Prostate gland (tissue), 2 donors: ENCODE results near the gene CR1.

ENCODE experiments used
- POLR2A ChIP-seq: fragments of 450-650 bp; IDR thresholded peaks from one replicate; pipeline ENCODE4 v1.6.1; 2016; ENCODE audit warnings: antibody characterized with exemption, mild to moderate bottlenecking
- POLR2AphosphoS5 ChIP-seq: sonication (generic); formaldehyde crosslinking; IDR thresholded peaks from one replicate; pipeline ENCODE4 v1.6.1; 2017; ENCODE audit warnings: antibody characterized with exemption
- TF ChIP-seq, protein P1 (sequence below), 4 experiments: fragments of 200-600 bp in 2 of 4; fragments of 450-650 bp in 2 of 4; sonication (generic) in 2 of 4; IDR thresholded peaks; 1 replicate in 3 of 4; 2 replicates in 1 of 4; pipeline ENCODE4 v1.5.1; 2016 to 2019; ENCODE audit warnings: antibody characterized with exemption in 4 of 4, mild to moderate bottlenecking in 2 of 4, moderate library complexity in 2 of 4

DNA sequence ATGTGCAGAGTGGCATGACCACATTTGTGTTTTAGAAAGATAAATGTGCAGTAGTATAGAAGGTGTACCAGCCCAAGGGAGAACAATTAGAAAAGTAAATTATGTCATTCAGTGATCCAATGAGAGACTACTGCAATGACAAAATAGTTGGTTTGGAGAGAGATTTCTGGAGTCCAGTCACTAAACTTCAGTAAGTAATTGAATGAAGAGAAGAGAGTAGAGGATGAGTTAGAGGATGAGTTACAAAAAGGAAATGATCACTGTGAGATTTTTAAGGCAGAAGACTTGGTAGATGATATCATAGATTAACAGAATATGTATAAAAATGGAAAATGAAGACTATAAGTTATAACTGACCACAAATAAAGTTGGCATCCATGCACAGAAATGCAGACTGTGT is 33.4 kb upstream of the CR1 start:
- TF ChIP-seq, protein P1, sequence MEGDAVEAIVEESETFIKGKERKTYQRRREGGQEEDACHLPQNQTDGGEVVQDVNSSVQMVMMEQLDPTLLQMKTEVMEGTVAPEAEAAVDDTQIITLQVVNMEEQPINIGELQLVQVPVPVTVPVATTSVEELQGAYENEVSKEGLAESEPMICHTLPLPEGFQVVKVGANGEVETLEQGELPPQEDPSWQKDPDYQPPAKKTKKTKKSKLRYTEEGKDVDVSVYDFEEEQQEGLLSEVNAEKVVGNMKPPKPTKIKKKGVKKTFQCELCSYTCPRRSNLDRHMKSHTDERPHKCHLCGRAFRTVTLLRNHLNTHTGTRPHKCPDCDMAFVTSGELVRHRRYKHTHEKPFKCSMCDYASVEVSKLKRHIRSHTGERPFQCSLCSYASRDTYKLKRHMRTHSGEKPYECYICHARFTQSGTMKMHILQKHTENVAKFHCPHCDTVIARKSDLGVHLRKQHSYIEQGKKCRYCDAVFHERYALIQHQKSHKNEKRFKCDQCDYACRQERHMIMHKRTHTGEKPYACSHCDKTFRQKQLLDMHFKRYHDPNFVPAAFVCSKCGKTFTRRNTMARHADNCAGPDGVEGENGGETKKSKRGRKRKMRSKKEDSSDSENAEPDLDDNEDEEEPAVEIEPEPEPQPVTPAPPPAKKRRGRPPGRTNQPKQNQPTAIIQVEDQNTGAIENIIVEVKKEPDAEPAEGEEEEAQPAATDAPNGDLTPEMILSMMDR (IDR thresholded peaks at IDR 0.05): no peak
- TF ChIP-seq POLR2AphosphoS5 (no peak), POLR2A (no peak)
